Fibroblast of pulmonary artery (primary cell): Measurements from ENCODE around the gene PIP4K2C.

Source experiments
- DNase-seq: peaks from one replicate; pipeline ENCODE4 v3.0.0-alpha.2; 2010; ENCODE audit warnings: low read depth
- H3K4me3 ChIP-seq: replicated peaks from 2 replicates; pipeline ENCODE4 v1.5.1; 2011; ENCODE audit warnings: low read depth, mild to moderate bottlenecking, control low read depth, low read length, moderate library complexity
- CTCF ChIP-seq: IDR thresholded peaks from 2 replicates; pipeline ENCODE4 v1.5.1; 2011; ENCODE audit warnings: mild to moderate bottlenecking, control low read depth, low read length, inconsistent platforms; ENCODE audit errors: missing control alignments

The PIP4K2C gene

GRCh38 chr12:57605811-57606311 is 14.9 kb downstream of the PIP4K2C start:
- DNase-seq, result no peak
- H3K4me3 ChIP-seq, result no peak overlapping the region

GRCh38 chr12:57606399-57606798 is 15.4 kb downstream of the PIP4K2C start:
- no peak for TF ChIP-seq CTCF
- no peak overlapping the region for H3K4me3 ChIP-seq
- no peak for DNase-seq

More at GRCh38 chr12:57605811-57606311, 14.9 kb downstream of the PIP4K2C start:
- no peak for TF ChIP-seq CTCF

GRCh38 chr12:57606821-57607220 is 15.8 kb downstream of the PIP4K2C start:
- TF ChIP-seq CTCF, result no peak
- H3K4me3 ChIP-seq, result no peak overlapping the region
- no peak for DNase-seq

- no peak for TF ChIP-seq CTCF
- no peak overlapping the region for H3K4me3 ChIP-seq
- DNase-seq, result no peak
Measured at GRCh38 chr12:57607958-57608663, 17.1 kb downstream of the PIP4K2C start.

GRCh38 chr12:57609101-57609780 is 18.2 kb downstream of the PIP4K2C start:
- H3K4me3 ChIP-seq, result no peak overlapping the region
- no peak for TF ChIP-seq CTCF
- no peak for DNase-seq

- no peak overlapping the region for H3K4me3 ChIP-seq
- no peak for DNase-seq
- TF ChIP-seq CTCF, result no peak
Measured at GRCh38 chr12:57609781-57610553, 19.0 kb downstream of the PIP4K2C start.
